Activated CD4-positive, alpha-beta memory T cell treated with anti-CD3 and anti-CD28 coated beads, Interleukin-2, amount 10 ng/mL, durations not matched to agents 7 days and 5 days (primary cell): Measurements from ENCODE around the gene ZC3H14. TPM values are rescaled to one million over a fixed set of nuclear protein-coding genes. Genes with fewer than 3 reads are reported as not detected.

Experiments used
- CTCF ChIA-PET: fragments of 350-600 bp; sonication (Branson Sonifier 250); formaldehyde crosslinking; loops from one replicate; lab custom pipeline; 2021; ENCODE audit warnings: antibody characterized with exemption, inconsistent platforms; lab: Charles Lee
- POLR2A ChIA-PET: fragments of 350-600 bp; sonication (Branson Sonifier 250); formaldehyde crosslinking; loops from one replicate; lab custom pipeline; 2021; ENCODE audit warnings: antibody characterized with exemption; lab: Charles Lee
- DNase-seq: peaks from one replicate; pipeline ENCODE4 v3.0.0-alpha.2; 2020
- H3K27ac Mint-ChIP-seq: one replicate; pipeline ENCODE4 v1.8.0; 2021; ENCODE audit warnings: mild to moderate bottlenecking, mixed read lengths
- H3K27me3 Mint-ChIP-seq: one replicate; pipeline ENCODE4 v1.8.0; 2021; ENCODE audit warnings: mixed read lengths
- H3K36me3 Mint-ChIP-seq: one replicate; pipeline ENCODE4 v1.8.0; 2021; ENCODE audit warnings: low read depth, mixed read lengths
- H3K4me1 Mint-ChIP-seq: one replicate; pipeline ENCODE4 v1.8.0; 2021; ENCODE audit warnings: mixed read lengths
- H3K4me3 Mint-ChIP-seq: one replicate; pipeline ENCODE4 v1.8.0; 2021; ENCODE audit warnings: mild to moderate bottlenecking, mixed read lengths
- H3K9me3 Mint-ChIP-seq: one replicate; pipeline ENCODE4 v1.8.0; 2021; ENCODE audit warnings: mixed read lengths
- total RNA-seq, 2 experiments: library from RNA; stranded (reverse); gene quantifications; one replicate each; pipeline ENCODE4 v1.2.3, GENCODE V29; 2021

The ZC3H14 gene
- total RNA-seq, 2 experiments from 2014 or later = 33.1 to 37.4 TPM

GRCh38 chr14:88599326-88599725 lies 36.5 kb downstream of the ZC3H14 start:
- CTCF ChIA-PET = interaction anchor here (0.6 kb wide), 1 partner anchor 736 kb away, joined by 3 read pairs; no protein-coding TSS in a partner anchor
- no peaks in the 10 kb centered on the region for H3K27me3 Mint-ChIP-seq
- peaks cover 56% of the 10 kb centered on the region for H3K36me3 Mint-ChIP-seq
- POLR2A ChIA-PET = interaction anchor here (1.6 kb wide), 1 partner anchor 36 kb away, joined by 5 read pairs; no protein-coding TSS in a partner anchor
- H3K4me1 Mint-ChIP-seq = peaks cover 48% of the 10 kb centered on the region
- no peak for DNase-seq
- no peaks in the 10 kb centered on the region for H3K9me3 Mint-ChIP-seq
- H3K27ac Mint-ChIP-seq = peak overlapping the region; percentile 84
- H3K4me3 Mint-ChIP-seq = no peak overlapping the region

GRCh38 chr14:88599761-88600439 lies 37.1 kb downstream of the ZC3H14 start:
- Mint-ChIP-seq H3K4me3 (peak overlapping the region; percentile 34), H3K27me3 (no peaks in the 10 kb centered on the region), H3K4me1 (peaks cover 50% of the 10 kb centered on the region), H3K9me3 (no peaks in the 10 kb centered on the region), H3K36me3 (peaks cover 57% of the 10 kb centered on the region), H3K27ac (peak overlapping the region; percentile 84)
- CTCF ChIA-PET = interaction anchor here (0.7 kb wide), 1 partner anchor 13 kb away, joined by 3 read pairs; no protein-coding TSS in a partner anchor
- DNase-seq = peak; percentile 37
- POLR2A ChIA-PET = interaction anchor here (1.6 kb wide), 1 partner anchor 36 kb away, joined by 5 read pairs; no protein-coding TSS in a partner anchor

GRCh38 chr14:88604212-88604611 lies 41.4 kb downstream of the ZC3H14 start:
- Mint-ChIP-seq H3K27me3 (no peaks in the 10 kb centered on the region), H3K4me3 (no peak overlapping the region), H3K36me3 (peaks cover 56% of the 10 kb centered on the region), H3K9me3 (no peaks in the 10 kb centered on the region), H3K27ac (no peak overlapping the region), H3K4me1 (peaks cover 33% of the 10 kb centered on the region)
- ChIA-PET POLR2A (interaction anchor here (1.1 kb wide), 1 partner anchor 10 kb away, joined by 4 read pairs; no protein-coding TSS in a partner anchor), CTCF (no interaction called here)
- no peak for DNase-seq

- CTCF ChIA-PET = no interaction called here
- Mint-ChIP-seq H3K4me3 (no peak overlapping the region), H3K36me3 (peaks cover 62% of the 10 kb centered on the region)
These were observed 42.8 kb downstream of the ZC3H14 start for GRCh38 chr14:88605594-88605993.

GRCh38 chr14:88607829-88608228 lies 45.0 kb downstream of the ZC3H14 start:
- peaks cover 69% of the 10 kb centered on the region for H3K36me3 Mint-ChIP-seq
- CTCF ChIA-PET = no interaction called here
- DNase-seq = no peak
- no peak overlapping the region for H3K4me3 Mint-ChIP-seq
- H3K9me3 Mint-ChIP-seq = no peaks in the 10 kb centered on the region
- no peaks in the 10 kb centered on the region for H3K27me3 Mint-ChIP-seq
- H3K4me1 Mint-ChIP-seq = peaks cover 18% of the 10 kb centered on the region
- H3K27ac Mint-ChIP-seq = no peak overlapping the region
- POLR2A ChIA-PET = no interaction called here

More at GRCh38 chr14:88605594-88605993, 42.8 kb downstream of the ZC3H14 start:
- POLR2A ChIA-PET = no interaction called here
- DNase-seq = no peak
- no peaks in the 10 kb centered on the region for H3K27me3 Mint-ChIP-seq
- H3K27ac Mint-ChIP-seq = no peak overlapping the region
- no peaks in the 10 kb centered on the region for H3K9me3 Mint-ChIP-seq
- H3K4me1 Mint-ChIP-seq = peaks cover 19% of the 10 kb centered on the region

GRCh38 chr14:88611878-88612277 lies 49.0 kb downstream of the ZC3H14 start:
- Mint-ChIP-seq H3K4me1 (peaks cover 16% of the 10 kb centered on the region), H3K27me3 (no peaks in the 10 kb centered on the region), H3K36me3 (peaks cover 61% of the 10 kb centered on the region), H3K4me3 (no peak overlapping the region), H3K9me3 (no peaks in the 10 kb centered on the region), H3K27ac (no peak overlapping the region)
- CTCF ChIA-PET = no interaction called here
- no peak for DNase-seq
- POLR2A ChIA-PET = no interaction called here

GRCh38 chr14:88612981-88613380 lies 50.1 kb downstream of the ZC3H14 start:
- Mint-ChIP-seq H3K36me3 (peaks cover 53% of the 10 kb centered on the region), H3K9me3 (no peaks in the 10 kb centered on the region), H3K4me1 (peaks cover 16% of the 10 kb centered on the region), H3K27ac (no peak overlapping the region), H3K4me3 (no peak overlapping the region), H3K27me3 (no peaks in the 10 kb centered on the region)
- DNase-seq = no peak
- CTCF ChIA-PET = interaction anchor here (0.6 kb wide), 1 partner anchor 12 kb away, joined by 3 read pairs; no protein-coding TSS in a partner anchor
- POLR2A ChIA-PET = no interaction called here

GRCh38 chr14:88613552-88614010 lies 50.7 kb downstream of the ZC3H14 start:
- Mint-ChIP-seq H3K4me3 (no peak overlapping the region), H3K9me3 (no peaks in the 10 kb centered on the region), H3K27ac (no peak overlapping the region), H3K36me3 (peaks cover 47% of the 10 kb centered on the region), H3K27me3 (no peaks in the 10 kb centered on the region), H3K4me1 (peaks cover 16% of the 10 kb centered on the region)
- no peak for DNase-seq
- POLR2A ChIA-PET = no interaction called here
- CTCF ChIA-PET = interaction anchor here (0.6 kb wide), 1 partner anchor 13 kb away, joined by 3 read pairs; no protein-coding TSS in a partner anchor

- Mint-ChIP-seq H3K27me3 (no peaks in the 10 kb centered on the region), H3K9me3 (no peaks in the 10 kb centered on the region), H3K27ac (no peak overlapping the region), H3K36me3 (peaks cover 40% of the 10 kb centered on the region), H3K4me1 (peaks cover 16% of the 10 kb centered on the region), H3K4me3 (no peak overlapping the region)
- ChIA-PET CTCF (no interaction called here), POLR2A (no interaction called here)
- DNase-seq = no peak
These were observed 51.5 kb downstream of the ZC3H14 start for GRCh38 chr14:88614218-88614907.

GRCh38 chr14:88616697-88617096 lies 53.9 kb downstream of the ZC3H14 start:
- Mint-ChIP-seq H3K27me3 (no peaks in the 10 kb centered on the region), H3K4me3 (no peak overlapping the region), H3K9me3 (no peaks in the 10 kb centered on the region), H3K27ac (no peak overlapping the region), H3K36me3 (peaks cover 20% of the 10 kb centered on the region), H3K4me1 (peaks cover 15% of the 10 kb centered on the region)
- ChIA-PET POLR2A (no interaction called here), CTCF (no interaction called here)
- no peak for DNase-seq

- Mint-ChIP-seq H3K4me3 (no peak overlapping the region), H3K27ac (no peak overlapping the region), H3K36me3 (peaks cover 15% of the 10 kb centered on the region), H3K27me3 (no peaks in the 10 kb centered on the region), H3K4me1 (peaks cover 13% of the 10 kb centered on the region), H3K9me3 (no peaks in the 10 kb centered on the region)
- ChIA-PET POLR2A (no interaction called here), CTCF (no interaction called here)
- no peak for DNase-seq
These were observed 54.6 kb downstream of the ZC3H14 start for GRCh38 chr14:88617479-88617878.

GRCh38 chr14:88618476-88618875 lies 55.6 kb downstream of the ZC3H14 start:
- H3K27me3 Mint-ChIP-seq = no peaks in the 10 kb centered on the region
- H3K4me1 Mint-ChIP-seq = peaks cover 5% of the 10 kb centered on the region
- H3K4me3 Mint-ChIP-seq = no peak overlapping the region
- H3K27ac Mint-ChIP-seq = no peak overlapping the region
- H3K9me3 Mint-ChIP-seq = no peaks in the 10 kb centered on the region
- ChIA-PET POLR2A (no interaction called here), CTCF (no interaction called here)
- H3K36me3 Mint-ChIP-seq = peaks cover 9% of the 10 kb centered on the region
- no peak for DNase-seq

GRCh38 chr14:88621100-88621499 lies 58.3 kb downstream of the ZC3H14 start:
- ChIA-PET POLR2A (no interaction called here), CTCF (no interaction called here)
- H3K4me1 Mint-ChIP-seq = no peaks in the 10 kb centered on the region
- H3K9me3 Mint-ChIP-seq = no peaks in the 10 kb centered on the region
- no peak overlapping the region for H3K27ac Mint-ChIP-seq
- no peak overlapping the region for H3K4me3 Mint-ChIP-seq
- no peak for DNase-seq
- H3K27me3 Mint-ChIP-seq = no peaks in the 10 kb centered on the region
- peaks cover 6% of the 10 kb centered on the region for H3K36me3 Mint-ChIP-seq
